ENCODE results near the gene NSUN2.

The NSUN2 gene

DNA sequence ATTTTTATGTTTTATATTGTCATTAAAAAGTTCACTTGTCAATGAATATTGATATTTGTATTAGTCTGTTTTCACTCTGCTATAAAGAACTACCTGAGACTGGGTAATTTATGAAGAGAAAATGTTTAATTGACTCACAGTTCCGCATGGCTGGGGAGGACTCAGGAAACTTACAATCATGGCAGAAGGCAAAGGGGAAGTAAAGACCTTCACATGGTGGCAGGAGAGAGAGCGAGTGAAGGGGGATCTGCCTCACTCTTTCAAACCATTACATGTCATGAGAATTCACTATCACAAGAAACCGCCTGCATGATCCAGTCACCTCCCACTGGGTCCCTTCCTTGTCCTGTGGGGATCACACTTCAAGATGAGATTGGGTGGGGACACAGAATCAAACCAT, 27.8 kb upstream of the NSUN2 start:
- Histone ChIP-seq H2AFZ (ENCODE audit: low read length) (no peak overlapping the region), H4K20me1 (ENCODE audit: insufficient read depth, low read length) (no peaks in the 10 kb centered on the region), H3K4me1 (ENCODE audit: low read length) (no peaks in the 10 kb centered on the region), H3F3A (ENCODE audit: insufficient read depth, low read length) (no peaks in the 10 kb centered on the region), H3K36me3 (replicated peaks; ENCODE audit: insufficient read depth, low read length) (0 out of 2 replicates have a peak, but pooled peaks cover 9% of the 10 kb centered on the region), H3K4me3 (ENCODE audit: low read length) (no peak overlapping the region), H3K27ac (ENCODE audit: low read length) (no peak overlapping the region), H3K79me2 (ENCODE audit: low read length) (no peaks in the 10 kb centered on the region), H3K4me2 (ENCODE audit: low read depth, low read length) (no peak overlapping the region), H3K9ac (ENCODE audit: low read length) (no peak overlapping the region), H3K27me3 (replicated peaks; ENCODE audit: insufficient read depth, low read length) (no peaks in the 10 kb centered on the region), H3K9me2 (replicated peaks; ENCODE audit: insufficient read depth, low read length) (no peaks in the 10 kb centered on the region), H3K9me3 (replicated peaks; ENCODE audit: insufficient read depth, low read length) (no peaks in the 10 kb centered on the region)
- DNase-seq, result no peak
- TF ChIP-seq, protein P1, sequence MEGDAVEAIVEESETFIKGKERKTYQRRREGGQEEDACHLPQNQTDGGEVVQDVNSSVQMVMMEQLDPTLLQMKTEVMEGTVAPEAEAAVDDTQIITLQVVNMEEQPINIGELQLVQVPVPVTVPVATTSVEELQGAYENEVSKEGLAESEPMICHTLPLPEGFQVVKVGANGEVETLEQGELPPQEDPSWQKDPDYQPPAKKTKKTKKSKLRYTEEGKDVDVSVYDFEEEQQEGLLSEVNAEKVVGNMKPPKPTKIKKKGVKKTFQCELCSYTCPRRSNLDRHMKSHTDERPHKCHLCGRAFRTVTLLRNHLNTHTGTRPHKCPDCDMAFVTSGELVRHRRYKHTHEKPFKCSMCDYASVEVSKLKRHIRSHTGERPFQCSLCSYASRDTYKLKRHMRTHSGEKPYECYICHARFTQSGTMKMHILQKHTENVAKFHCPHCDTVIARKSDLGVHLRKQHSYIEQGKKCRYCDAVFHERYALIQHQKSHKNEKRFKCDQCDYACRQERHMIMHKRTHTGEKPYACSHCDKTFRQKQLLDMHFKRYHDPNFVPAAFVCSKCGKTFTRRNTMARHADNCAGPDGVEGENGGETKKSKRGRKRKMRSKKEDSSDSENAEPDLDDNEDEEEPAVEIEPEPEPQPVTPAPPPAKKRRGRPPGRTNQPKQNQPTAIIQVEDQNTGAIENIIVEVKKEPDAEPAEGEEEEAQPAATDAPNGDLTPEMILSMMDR (IDR thresholded peaks at IDR 0.05; ENCODE audit: low read length), result no peak

DNA sequence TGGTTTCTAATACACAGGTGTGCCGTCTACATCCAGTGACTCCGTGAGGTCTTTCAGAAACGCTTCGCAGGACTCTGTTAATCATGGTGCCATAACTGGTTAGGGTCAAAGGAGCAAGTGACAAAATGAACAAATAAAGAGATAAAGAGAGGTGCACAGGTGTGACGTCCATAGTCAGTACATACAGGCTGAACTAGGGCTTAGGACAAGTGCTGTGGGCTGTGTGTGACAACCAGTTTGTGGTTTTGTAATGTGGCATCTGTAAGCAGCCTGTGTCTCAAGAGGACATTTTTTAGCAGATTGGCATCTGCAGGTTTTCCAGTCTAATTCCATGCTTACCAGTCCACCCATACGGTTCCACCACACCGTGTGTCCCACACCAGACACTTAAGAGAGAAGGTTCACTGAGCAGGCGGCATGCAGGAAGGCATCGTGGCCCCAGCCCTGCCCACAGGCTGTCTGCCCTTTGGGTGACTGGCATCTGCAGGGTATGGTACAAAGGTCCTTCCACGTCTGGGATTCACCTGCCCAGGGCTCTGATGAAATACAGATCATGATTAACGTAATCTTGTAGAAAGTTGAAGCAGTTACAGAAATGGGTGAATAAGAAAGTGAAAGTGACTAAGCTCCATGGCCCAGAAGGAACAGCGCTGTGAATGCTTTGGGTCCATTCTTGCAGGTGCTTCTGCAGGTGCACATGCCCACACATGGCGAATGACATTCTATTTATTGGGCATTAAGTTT, 27.3 kb upstream of the NSUN2 start:
- H3K27me3 ChIP-seq (replicated peaks; ENCODE audit: insufficient read depth, low read length), result no peaks in the 10 kb centered on the region
- H4K20me1 ChIP-seq (ENCODE audit: insufficient read depth, low read length), result no peaks in the 10 kb centered on the region
- H3K36me3 ChIP-seq (replicated peaks; ENCODE audit: insufficient read depth, low read length), result 0 out of 2 replicates have a peak, but pooled peaks cover 9% of the 10 kb centered on the region
- H3K4me1 ChIP-seq (ENCODE audit: low read length), result no peaks in the 10 kb centered on the region
- H3K9ac ChIP-seq (ENCODE audit: low read length), result no peak overlapping the region
- H2AFZ ChIP-seq (ENCODE audit: low read length), result no peak overlapping the region
- H3K79me2 ChIP-seq (ENCODE audit: low read length), result no peaks in the 10 kb centered on the region
- H3K4me3 ChIP-seq (ENCODE audit: low read length), result no peak overlapping the region
- no peak for DNase-seq
- H3K9me3 ChIP-seq (replicated peaks; ENCODE audit: insufficient read depth, low read length), result no peaks in the 10 kb centered on the region
- no peak overlapping the region for H3K27ac ChIP-seq (ENCODE audit: low read length)
- no peaks in the 10 kb centered on the region for H3F3A ChIP-seq (ENCODE audit: insufficient read depth, low read length)
- TF ChIP-seq EZH2 (optimal IDR thresholded peaks at IDR 0.05; ENCODE audit: low read depth, low read length) (no peak), EZH2phosphoT487 (IDR thresholded peaks at IDR 0.05; ENCODE audit: low read length) (no peak)
- TF ChIP-seq, protein P1 (IDR thresholded peaks at IDR 0.05; ENCODE audit: low read length), result no peak
- H3K4me2 ChIP-seq (ENCODE audit: low read depth, low read length), result no peak overlapping the region
- no peaks in the 10 kb centered on the region for H3K9me2 ChIP-seq (replicated peaks; ENCODE audit: insufficient read depth, low read length)

DNA sequence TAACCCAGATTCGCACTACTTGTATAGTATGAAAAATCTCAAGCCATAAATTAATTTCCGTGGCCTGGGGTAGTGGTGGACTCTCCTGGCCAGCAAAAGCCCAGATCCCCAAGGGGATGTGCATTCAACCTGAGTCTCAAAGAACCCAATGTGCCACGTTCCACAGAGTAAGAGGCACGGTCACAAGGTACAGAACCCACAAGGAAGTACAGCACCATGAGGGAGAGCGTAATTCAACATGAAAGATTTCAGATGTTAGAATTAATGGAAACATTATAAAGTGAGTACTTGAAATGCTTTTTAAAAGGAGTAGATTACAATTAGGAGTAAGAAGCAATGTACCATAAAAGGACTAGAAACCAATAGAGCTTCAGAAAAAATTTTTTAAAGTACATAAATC, 23.8 kb upstream of the NSUN2 start:
- H3K79me2 ChIP-seq (ENCODE audit: low read length), result no peaks in the 10 kb centered on the region
- H3K27ac ChIP-seq (ENCODE audit: low read length), result no peak overlapping the region
- no peak overlapping the region for H3K9ac ChIP-seq (ENCODE audit: low read length)
- peaks cover 9% of the 10 kb centered on the region; the same call in 1 of the 2 replicates for H3K36me3 ChIP-seq (replicated peaks; ENCODE audit: insufficient read depth, low read length)
- no peaks in the 10 kb centered on the region for H3K9me3 ChIP-seq (replicated peaks; ENCODE audit: insufficient read depth, low read length)
- no peaks in the 10 kb centered on the region for H3K27me3 ChIP-seq (replicated peaks; ENCODE audit: insufficient read depth, low read length)
- TF ChIP-seq, protein P1 (IDR thresholded peaks at IDR 0.05; ENCODE audit: low read length), result no peak
- H3F3A ChIP-seq (ENCODE audit: insufficient read depth, low read length), result no peaks in the 10 kb centered on the region
- H3K4me2 ChIP-seq (ENCODE audit: low read depth, low read length), result no peak overlapping the region
- H3K4me1 ChIP-seq (ENCODE audit: low read length), result 0 out of 2 replicates have a peak, but pooled peaks cover 5% of the 10 kb centered on the region
- H2AFZ ChIP-seq (ENCODE audit: low read length), result no peak overlapping the region
- no peaks in the 10 kb centered on the region for H4K20me1 ChIP-seq (ENCODE audit: insufficient read depth, low read length)
- no peak for DNase-seq
- H3K9me2 ChIP-seq (replicated peaks; ENCODE audit: insufficient read depth, low read length), result no peaks in the 10 kb centered on the region
- H3K4me3 ChIP-seq (ENCODE audit: low read length), result no peak overlapping the region
